HG03095 (cell line): ENCODE measurements around the gene CTNNA1.
"Not testable (repeated sequence)": the region's sequence is repeated elsewhere in the genome, so short reads cannot be mapped to it uniquely, and the experiment has no call there.

ENCODE experiments used
- ATAC-seq: cut with Tn5 transposase; IDR thresholded peaks from one replicate; pipeline ENCODE4 v1.9.1; 2021; ENCODE audit warnings: moderate library complexity; ENCODE audit not compliant: unreplicated experiment

CTNNA1 gene

DNA sequence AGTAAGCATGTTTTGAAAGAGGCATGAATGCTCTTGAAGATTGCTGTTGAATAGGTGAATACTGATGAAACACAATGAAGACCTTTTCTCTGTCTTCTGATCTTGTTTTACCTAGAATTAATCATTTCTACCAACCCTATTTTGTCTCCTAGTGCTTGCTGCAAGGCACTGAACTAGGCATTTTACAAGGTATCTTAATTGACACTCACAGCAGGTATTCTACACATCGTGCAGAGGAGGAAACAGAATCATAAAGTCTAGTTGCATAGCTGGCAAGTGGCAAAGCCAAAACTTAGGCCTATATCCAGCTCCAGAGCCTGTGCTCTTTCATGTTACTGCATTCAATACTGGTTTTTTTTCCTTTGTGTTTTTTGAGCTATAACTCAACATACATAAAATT, 50.7 kb downstream of the CTNNA1 start:
- no peak for ATAC-seq

DNA sequence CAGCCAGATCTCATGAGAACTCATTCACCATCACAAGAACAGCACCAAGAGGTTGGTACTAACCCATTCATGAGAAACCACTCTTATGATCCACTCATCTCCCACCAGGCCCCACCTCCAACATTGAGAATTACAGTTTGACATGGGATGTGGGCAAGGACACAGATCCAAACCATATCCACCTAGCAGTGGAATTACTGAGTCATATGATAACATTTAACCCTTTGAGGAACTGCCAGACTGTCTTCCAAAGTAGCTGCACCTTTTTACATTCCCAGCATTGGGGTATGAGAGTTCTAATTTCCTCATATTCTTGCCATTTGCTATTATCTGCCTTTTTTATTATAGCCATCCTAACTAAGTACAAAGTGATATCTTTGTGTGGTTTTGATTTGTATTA, 51.9 kb downstream of the CTNNA1 start:
- no peak for ATAC-seq

DNA sequence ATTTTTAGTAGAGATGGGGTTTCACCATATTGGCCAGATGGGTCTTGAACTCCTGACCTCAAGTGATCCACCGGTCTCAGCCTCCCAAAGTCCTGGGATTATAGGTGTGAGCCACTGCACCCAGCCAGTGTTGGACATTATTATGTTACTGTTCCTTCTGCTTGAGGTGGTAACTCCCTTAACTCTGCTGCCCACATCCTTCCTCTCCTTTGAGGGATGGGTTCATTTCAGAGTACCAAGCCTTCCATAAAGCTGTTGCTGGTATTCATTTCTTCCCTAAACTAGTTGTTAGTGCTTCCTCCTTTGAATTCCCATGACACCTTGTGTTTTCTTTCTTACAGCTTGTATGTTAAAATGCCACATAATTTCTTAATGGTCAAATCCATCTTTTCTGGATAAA, 54.0 kb downstream of the CTNNA1 start:
- ATAC-seq, result no peak

DNA sequence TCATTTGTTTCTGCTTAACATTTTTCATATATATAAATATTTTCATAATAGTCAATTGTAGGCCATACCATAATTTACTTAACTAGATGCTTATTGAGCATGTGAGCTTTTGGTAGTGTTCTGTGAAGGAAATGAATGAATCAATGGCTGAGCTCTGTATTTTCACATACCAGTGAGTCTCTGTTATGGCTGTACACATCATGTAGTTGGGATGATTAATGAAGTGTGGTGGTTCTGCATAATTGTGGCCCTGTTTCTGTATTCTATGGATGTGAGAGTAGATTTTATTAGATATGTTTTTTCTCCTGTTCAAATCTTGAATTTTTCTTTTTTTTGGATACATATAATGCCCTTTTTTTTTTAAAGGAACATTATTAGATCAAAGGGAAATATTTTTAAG, 56.2 kb downstream of the CTNNA1 start:
- ATAC-seq, result no peak

DNA sequence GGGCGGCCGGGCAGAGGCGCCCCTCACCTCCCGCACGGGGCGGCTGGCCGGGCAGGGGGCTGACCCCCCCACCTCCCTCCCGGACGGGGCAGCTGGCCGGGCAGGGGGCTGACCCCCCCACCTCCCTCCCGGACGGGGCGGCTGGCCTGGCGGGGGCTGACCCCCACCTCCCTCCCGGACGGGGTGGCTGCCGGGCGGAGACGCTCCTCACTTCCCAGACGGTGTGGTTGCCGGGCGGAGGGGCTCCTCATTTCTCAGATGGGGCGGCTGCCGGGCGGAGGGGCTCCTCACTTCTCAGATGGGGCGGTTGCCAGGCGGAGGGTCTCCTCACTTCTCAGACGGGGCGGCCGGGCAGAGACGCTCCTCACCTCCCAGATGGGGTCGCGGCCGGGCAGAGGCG, 57.6 kb downstream of the CTNNA1 start:
- not testable (repeated sequence) for ATAC-seq

DNA sequence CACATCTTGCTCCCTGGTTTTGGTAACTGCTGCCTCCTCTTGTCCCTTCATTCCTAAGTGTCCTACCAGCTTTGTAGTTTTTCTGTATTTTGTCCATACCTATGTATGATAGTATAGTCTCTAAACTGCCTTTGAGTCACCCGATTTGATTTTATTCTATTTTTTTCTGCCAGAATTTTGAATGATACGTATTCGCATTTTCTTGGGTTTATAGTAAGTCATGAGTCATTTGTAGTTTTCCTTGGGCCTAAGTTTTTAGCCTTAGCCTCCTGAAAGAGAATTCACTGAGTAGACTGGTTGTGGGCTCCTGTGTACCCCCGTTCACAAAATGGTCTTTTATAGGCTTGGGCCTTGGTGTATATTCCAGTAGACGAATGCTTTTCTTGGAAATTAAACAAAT, 62.3 kb downstream of the CTNNA1 start:
- no peak for ATAC-seq

DNA sequence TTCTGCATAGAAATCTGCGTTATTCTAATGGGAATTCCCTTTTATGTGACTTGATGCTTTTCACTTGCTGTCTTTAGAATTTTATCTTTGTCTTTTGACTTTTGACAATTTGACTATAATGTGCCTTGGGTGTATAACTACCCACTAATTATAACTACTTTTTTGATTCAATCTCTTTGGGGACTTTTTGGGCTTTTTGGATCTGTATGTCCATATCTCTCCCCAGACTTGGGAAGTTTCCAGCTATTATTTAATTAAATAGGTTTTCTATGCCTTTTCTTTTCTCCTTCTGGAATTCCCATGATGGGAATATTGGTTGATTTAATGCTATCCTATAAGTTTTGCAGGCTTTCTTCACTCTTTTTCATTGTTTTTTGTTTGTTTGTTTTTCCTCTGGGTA, 64.0 kb downstream of the CTNNA1 start:
- ATAC-seq, result no peak

DNA sequence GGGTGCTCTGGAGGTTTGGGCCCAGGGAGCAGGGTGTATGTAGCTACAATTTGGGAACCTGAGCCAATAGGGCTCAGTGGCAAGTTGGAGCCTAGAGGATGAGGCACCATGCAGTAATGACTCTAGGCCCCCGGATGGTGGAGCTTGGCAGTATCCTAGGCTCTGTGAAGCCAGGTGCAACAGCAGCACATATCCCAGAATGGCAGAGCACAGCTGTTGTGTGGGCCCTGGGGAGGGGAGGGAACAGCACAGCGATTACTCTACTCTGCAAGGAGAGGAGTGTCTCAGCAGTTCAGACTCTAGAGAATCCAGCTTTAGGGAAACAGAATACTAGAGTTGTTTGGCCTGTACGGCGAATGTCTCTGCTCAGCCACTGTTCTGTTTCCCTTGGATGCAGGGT, 65.9 kb downstream of the CTNNA1 start:
- ATAC-seq, result no peak

DNA sequence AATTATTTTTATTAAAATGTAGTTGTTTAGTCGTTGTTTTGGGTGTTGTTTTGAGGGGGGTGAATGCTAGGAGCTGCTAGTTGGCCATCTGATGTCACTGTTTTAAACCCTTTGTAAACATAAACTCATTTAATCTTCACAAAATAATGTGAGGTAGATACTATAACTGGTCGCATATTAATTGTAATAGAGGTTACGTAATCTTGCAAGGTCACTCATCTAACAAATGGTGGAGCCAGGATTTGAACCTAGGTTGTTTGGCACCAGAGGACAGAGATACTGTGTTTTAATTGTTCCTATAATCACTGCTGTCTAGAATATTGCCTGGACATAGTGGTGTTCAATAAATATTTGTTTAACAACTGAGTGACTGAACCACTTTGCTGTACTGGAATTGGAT, 67.5 kb downstream of the CTNNA1 start:
- ATAC-seq, result no peak

DNA sequence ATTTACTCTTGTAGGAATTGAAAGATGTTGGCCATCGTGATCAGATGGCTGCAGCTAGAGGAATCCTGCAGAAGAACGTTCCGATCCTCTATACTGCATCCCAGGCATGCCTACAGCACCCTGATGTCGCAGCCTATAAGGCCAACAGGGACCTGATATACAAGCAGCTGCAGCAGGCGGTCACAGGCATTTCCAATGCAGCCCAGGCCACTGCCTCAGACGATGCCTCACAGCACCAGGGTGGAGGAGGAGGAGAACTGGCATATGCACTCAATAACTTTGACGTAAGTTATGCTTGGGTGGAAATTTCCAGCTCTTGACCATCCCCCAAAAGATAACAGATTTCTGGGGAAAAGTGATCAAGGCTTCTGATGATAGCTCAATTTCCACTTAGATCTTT, 71.3 kb downstream of the CTNNA1 start:
- ATAC-seq, result no peak

DNA sequence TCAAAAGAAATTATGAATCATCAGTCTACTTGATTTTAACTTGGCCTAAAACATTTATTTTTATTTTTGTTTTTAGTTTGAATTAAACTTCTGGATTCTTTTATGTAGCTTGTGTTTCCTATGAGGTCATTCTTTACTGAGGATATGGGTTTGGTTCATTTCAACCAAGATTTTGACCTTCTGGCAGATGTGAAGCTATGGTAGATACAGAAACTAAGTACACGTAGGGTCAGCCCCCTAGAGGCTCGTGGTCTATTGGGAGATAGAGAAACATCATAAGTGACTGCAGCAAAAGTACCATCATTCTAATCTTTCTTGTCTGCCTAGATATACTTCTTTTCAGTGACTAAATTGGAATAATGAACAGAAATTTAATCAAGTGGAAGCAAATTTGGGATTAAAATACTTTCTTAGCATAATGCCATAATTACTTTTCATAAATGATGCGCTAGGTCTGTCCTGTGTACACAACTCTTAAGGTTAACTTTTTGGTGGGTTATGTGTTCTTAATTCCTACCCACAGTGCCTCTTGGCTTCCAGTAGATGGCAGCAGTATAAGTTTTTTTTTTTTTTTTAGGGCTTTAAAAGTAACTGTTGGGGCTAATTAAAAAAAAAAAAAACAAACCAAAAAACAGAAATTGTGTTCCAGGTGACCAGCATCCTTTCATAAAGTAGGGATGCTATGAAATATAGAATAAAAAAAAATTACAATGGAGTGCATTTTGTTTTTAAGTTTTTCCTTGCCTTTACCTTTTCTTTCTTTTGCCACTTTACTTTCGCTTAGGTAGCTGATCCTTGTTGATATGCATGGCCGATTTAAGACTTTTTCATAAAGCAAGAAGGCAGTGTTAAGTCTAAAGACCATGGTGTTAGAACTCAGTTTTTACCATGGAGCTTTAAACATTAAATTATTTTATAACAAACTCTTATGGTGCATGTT, 72.0 kb downstream of the CTNNA1 start:
- no peak for ATAC-seq

DNA sequence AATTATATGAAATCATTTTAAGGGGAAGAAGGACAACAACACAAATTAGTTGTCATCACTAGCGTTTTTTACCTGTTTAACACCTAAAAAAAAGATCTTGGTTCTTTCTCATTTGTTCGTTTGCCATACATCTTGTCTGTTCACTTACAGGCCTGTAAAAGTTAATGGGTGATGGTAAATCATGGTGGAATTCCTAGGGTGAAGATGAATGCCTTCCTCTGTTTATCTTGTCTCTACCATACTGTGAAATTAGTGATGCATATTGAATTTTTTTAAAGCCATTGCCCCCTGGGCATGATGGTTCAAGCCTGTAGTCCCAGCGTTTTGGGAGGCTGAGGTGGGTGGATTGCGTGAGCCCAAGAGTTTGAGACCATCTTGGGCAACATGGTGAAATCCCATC, 75.3 kb downstream of the CTNNA1 start:
- ATAC-seq, result no peak

DNA sequence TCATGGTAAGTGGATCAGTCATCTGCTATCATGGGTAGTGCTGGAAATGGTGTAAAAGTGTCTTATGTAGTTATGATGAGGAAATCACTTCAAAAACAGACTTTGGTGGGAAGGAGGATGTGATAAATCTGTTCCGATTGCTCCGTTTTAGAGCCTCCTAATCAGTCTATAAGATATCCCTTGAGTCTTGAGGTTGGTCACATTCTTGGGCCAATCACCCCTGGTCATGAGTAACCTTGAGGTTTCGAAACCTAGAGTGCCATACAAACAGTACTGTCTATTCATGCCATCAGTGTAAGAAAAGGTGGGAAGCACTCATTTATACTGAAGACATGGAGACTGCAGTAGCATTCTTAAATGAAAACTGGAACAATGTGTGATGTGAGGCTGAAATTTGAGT, 76.1 kb downstream of the CTNNA1 start:
- no peak for ATAC-seq

DNA sequence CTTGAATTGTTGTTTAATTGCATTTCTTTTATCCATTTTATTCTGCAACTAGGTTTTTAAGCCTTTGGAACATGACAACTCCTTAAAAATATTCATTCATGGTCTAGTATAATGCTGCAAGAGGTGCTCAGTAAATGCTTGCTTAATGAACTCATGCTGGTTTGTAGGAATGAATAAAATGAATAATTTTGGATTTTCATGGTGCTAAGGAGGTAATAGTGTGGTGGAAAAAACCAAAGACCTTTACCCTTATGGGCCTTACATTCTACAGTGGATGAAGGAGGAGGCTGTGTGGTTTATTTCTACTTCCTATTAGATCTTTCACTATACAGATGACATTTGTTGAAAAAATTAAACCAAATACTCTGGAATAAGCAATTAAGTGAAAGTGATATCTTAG, 78.5 kb downstream of the CTNNA1 start:
- no peak for ATAC-seq

DNA sequence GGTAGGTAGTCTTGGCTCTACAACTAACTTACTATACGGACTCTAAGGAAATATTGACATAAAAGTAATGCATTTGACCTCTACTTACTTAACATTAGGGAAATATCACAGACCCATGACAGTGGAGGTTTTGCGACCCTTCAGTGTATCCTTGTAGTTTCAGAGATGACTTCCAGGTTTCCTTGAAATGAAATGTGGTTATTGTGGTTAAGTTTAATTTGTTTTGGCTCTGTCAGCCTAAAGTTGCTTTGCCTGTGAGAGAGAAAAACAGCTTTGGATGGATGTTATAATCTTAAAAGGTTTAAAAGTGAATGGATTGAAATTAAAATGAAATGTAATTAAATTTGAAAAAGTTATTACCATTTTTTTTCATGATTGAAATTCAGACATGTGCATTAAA, 79.0 kb downstream of the CTNNA1 start:
- ATAC-seq, result no peak

DNA sequence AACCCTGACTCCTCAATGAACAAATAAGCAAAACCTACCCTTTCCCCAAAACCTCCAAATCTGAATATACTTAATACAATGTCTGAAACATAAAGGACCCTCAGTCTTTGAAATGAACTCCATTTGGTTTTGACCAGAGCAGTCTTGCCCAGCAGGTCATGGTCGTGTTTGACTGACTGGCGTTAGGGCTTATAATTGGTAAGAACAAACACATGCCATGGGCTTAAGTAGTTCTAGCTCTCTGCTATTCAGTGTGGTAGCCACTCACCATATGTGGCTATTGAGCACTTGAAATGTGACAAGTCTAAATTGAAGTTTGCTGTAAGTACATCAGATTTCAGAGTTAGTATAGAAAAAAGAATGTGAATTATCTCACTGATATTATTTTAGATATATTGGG, 79.9 kb downstream of the CTNNA1 start:
- ATAC-seq, result no peak

DNA sequence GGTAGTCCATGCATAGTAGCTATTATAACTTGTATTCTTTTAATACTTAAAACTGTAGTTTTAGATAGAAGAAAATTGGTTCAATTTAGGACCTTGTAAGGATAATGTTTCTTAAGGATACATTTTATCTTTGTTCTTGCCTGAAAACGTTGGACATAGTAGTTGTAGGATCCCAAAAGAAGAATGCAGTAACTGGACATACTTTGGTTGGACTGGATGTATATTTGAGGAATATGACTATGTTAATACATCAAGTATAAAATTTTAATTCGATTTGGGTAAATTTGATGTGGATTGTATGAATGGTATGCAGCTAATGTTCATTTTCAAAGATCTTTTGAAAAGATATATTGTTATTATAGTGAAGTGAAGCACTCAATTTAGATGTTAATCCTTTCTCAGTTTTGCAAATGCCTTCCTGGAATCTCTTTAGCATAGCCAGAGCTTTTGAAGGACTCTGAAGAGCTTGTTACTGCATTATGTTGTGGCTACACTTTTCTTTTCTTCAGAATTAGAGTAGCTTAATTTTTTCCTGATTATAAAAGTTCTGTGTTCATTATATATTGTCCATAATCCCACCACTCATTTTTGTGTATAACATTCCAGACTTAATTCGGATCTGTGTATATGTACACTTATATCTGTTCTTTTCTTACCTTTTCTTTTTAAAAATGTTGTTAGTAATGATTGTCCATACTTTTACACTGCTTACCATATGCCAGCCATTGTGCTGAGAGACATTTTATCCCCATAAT, 80.7 kb downstream of the CTNNA1 start:
- no peak for ATAC-seq

DNA sequence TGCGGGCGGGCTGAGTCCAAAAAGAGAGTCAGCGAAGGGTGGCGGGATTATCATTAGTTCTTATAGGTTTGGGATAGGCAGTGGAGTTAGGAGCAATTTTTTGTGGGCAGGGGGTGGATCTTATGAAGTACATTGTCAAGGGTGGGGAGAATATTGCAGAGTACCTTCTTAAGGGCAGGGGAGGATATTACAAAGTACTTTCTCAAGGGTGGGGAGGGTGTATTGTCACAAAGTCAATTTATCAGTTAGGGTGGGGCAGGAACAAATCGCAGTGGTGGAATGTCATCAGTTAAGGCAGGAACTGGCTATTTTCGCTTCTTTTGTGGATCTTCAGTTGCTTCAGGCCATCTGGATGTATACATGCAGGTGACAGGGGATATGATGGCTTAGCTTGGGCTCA, 81.6 kb downstream of the CTNNA1 start:
- not testable (repeated sequence) for ATAC-seq

DNA sequence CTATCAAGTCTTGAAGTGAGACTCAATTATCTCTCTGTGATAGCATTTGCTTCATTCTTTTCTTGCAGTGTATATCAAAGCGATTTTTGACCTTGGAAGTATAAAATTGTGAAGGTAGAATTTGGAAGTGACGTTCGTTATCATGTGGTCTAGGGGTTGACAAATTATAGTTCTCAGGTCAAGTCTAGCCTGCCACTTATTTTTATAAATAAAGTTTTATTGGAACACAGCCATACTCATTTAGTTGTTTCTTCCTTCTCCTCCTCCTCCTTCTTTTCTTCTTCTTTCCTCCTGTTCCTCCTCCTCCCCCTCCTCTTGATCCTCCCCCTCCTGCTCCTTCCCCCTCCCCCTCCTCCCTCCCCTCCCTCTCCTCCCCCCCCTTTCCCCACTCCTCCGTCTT, 83.9 kb downstream of the CTNNA1 start:
- no peak for ATAC-seq

DNA sequence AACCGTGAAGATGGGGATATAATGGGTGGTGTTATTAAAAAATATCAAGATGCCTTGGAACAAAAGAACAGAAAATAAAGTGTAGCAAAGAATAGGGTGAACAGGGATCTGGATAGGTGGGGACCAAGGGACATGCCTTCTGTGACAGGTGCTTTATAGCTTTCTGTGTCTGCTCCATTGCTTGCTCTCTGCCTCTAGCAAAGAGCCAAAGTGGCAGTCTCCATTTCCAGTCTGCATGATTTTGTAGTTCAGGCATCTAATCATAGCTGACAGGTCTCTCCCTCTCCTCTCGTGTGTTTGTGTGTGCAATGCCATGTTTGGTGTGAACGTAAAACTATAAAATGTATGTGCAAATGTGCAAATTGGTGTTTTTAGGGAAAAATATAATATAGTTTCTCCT, 86.9 kb downstream of the CTNNA1 start:
- ATAC-seq, result no peak

DNA sequence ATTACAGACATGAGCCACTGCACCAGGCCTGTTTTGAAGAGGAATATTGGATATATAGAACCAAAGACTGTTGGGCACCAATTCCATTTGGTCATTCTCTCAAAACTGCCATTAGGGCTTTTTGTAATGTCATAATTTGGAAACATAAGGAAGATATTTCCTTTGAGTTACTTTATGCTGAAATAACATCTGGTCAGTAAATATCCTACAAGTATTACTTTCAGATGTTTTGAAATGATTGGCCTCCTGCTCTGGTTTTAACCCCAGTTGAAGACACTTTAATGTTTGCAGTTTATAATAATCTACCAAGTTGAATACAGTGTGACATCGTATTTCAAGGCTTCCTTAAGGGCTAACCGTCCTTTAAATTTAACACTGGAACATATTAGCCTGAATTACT, 88.3 kb downstream of the CTNNA1 start:
- no peak for ATAC-seq
